Lower leg skin (tissue), 3 donors: ENCODE results near the gene DENND1A.

ENCODE experiments used
- CTCF ChIP-seq, 3 donors: fragments of 450-650 bp; IDR thresholded peaks; one replicate each; pipeline ENCODE4 v1.5.1; 2016; ENCODE audit warnings: antibody characterized with exemption in 3 of 3, mild to moderate bottlenecking in 3 of 3, moderate library complexity in 2 of 3
- POLR2A ChIP-seq, 2 donors: fragments of 450-650 bp; IDR thresholded peaks; one replicate each; pipeline ENCODE4 v1.6.1; 2016 to 2017; ENCODE audit warnings: antibody characterized with exemption in 2 of 2, mild to moderate bottlenecking in 1 of 2, moderate library complexity in 1 of 2

DNA sequence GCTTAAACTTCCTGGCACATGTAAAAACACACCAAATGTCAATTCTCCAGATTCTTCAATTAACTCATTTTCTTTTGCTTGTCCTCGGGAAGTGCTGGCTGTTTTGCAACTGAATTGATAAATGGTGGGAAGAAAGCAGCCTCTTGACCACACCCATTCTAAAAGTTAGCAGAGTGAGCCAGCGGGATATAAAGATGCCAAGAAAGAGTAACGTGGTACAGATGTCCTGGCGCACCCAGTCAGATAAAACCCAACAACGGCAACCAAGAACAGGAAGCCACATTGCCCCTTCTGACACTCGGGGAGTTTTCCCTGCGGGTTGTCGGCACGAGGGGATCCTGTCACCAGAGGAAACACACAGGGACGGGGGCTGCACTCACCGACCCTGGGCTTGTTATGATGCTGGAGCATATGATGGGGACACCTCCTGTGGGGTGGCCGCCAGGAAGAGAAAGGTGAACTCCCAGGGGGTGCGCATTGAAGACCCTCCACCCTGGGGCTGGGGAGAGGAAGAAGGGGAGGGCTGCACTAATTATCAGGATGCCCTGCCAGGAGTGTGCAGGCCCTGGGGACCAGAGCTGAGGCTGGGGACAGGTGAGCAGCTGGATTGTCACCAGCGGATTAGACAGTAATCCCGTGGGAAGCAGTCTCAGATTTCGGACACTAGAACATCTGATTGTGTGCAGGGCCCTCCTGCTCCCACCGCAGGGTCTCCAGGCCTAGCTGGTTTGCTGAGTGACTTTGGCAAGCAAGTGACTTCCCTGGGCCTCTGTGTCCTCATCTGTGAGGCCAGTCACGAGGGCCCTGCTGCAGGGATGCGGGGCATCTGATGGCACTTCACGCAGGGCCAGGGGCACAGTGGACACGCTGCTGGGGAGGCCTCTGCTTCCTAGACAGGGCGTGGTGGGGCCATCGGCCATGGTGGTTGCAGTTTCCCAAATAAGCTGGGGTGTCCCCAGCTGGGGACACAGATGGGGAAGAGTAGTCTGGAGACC, 514.7 kb downstream of the DENND1A start:
- no peak for TF ChIP-seq CTCF (IDR thresholded peaks at IDR 0.05)
- TF ChIP-seq POLR2A (IDR thresholded peaks at IDR 0.05): no peak
